Measurements from ENCODE around the gene TTLL12.

GRCh38 chr22:43205261-43205691, 18.3 kb upstream of the TTLL12 start:
- TF ChIP-seq POLR2A (IDR thresholded peaks at IDR 0.05; ENCODE audit: low read depth, low read length) (no peak), TAF1 (IDR thresholded peaks at IDR 0.05; ENCODE audit: low read depth, low read length) (no peak), POLR2AphosphoS5 (IDR thresholded peaks at IDR 0.05; ENCODE audit: low read depth, low read length) (no peak)

Data from GM12891 (cell line).